Measurements from ENCODE around the gene SNX8. TPM values are rescaled to one million over a fixed set of nuclear protein-coding genes. Genes with fewer than 3 reads are reported as not detected.

The SNX8 gene
- total and polyA plus RNA-seq, 9 of the 15 experiments (the other 6 are each of a cell fraction or from before 2014, with no cell fraction given) = 2.7 to 51.6 (median 16.9) TPM

DNA sequence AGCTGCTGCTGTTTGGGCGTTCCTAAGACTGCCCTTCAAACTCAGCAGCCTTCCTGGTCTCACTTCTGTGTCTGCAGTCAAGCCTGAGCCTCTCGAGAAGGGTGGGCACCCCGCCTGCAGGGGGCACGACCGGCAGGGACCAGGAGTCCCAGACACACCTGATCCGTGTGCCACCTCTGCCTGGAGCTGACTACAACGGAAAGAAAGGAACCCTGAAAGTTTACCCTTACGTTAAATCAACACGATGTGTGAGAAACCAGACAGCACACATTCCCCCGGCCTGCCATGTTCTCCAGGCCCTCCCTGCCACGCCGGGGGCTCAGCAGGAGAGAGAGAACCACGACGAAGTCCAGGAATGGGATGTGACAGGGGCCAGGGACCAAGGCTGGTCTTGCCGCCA, 86.5 kb downstream of the SNX8 start:
- POLR2A ChIA-PET = no interaction called here
- peaks cover 3 to 12% of the 10 kb centered on the region in 2 experiments; a peak in 3 of 5 replicates for H3K4me1 ChIP-seq (replicated peaks in 1 of 2; ENCODE audit: control insufficient read depth in 2 of 2, insufficient read depth in 2 of 2, low read length in 2 of 2)
- intact Hi-C loops (cut with micrococcal nuclease) = no loop called here
- WGBS (ENCODE audit: insufficient coverage, low coverage, missing lambda C conversion rate) = 88% methylated on average over 14 of the region's 15 CpGs
- no peaks in the 10 kb centered on the region for H3K9me1 ChIP-seq (ENCODE audit: control insufficient read depth, insufficient read depth, low read length)
- no peak overlapping the region for H3K27ac ChIP-seq (ENCODE audit: extremely low read depth, low read depth, low read length)
- H3K79me2 ChIP-seq (ENCODE audit: control insufficient read depth, insufficient read depth, low read length) = peaks cover 39% of the 10 kb centered on the region
- H3K4me2 ChIP-seq (ENCODE audit: insufficient read depth, low read length) = no peak overlapping the region
- no peak overlapping the region for H2AFZ ChIP-seq (ENCODE audit: low read depth, low read length)
- TF ChIP-seq FOXP1 (CRISPR knock-in tag; IDR thresholded peaks at IDR 0.05) (no peak), NEUROD1 (IDR thresholded peaks at IDR 0.05; ENCODE audit: borderline replicate concordance, low read depth, low read length, partially characterized antibody) (no peak), XRCC4 (IDR thresholded peaks at IDR 0.05; ENCODE audit: extremely low read depth, insufficient read depth, insufficient read length) (no peak), TAF1 (IDR thresholded peaks at IDR 0.05; ENCODE audit: control insufficient read depth, extremely low read depth, insufficient read depth, low read length, severe bottlenecking) (no peak), SRF (CRISPR knock-in tag; IDR thresholded peaks at IDR 0.05) (no peak), ZNF668 (CRISPR knock-in tag; IDR thresholded peaks at IDR 0.05) (no peak), ZNF134 (CRISPR knock-in tag; conservative IDR thresholded peaks at IDR 0.05) (no peak)
- TF ChIP-seq, protein P1, sequence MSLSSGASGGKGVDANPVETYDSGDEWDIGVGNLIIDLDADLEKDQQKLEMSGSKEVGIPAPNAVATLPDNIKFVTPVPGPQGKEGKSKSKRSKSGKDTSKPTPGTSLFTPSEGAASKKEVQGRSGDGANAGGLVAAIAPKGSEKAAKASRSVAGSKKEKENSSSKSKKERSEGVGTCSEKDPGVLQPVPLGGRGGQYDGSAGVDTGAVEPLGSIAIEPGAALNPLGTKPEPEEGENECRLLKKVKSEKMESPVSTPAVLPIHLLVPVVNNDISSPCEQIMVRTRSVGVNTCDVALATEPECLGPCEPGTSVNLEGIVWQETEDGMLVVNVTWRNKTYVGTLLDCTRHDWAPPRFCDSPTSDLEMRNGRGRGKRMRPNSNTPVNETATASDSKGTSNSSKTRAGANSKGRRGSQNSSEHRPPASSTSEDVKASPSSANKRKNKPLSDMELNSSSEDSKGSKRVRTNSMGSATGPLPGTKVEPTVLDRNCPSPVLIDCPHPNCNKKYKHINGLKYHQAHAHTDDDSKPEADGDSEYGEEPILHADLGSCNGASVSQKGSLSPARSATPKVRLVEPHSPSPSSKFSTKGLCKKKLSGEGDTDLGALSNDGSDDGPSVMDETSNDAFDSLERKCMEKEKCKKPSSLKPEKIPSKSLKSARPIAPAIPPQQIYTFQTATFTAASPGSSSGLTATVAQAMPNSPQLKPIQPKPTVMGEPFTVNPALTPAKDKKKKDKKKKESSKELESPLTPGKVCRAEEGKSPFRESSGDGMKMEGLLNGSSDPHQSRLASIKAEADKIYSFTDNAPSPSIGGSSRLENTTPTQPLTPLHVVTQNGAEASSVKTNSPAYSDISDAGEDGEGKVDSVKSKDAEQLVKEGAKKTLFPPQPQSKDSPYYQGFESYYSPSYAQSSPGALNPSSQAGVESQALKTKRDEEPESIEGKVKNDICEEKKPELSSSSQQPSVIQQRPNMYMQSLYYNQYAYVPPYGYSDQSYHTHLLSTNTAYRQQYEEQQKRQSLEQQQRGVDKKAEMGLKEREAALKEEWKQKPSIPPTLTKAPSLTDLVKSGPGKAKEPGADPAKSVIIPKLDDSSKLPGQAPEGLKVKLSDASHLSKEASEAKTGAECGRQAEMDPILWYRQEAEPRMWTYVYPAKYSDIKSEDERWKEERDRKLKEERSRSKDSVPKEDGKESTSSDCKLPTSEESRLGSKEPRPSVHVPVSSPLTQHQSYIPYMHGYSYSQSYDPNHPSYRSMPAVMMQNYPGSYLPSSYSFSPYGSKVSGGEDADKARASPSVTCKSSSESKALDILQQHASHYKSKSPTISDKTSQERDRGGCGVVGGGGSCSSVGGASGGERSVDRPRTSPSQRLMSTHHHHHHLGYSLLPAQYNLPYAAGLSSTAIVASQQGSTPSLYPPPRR (CRISPR knock-in tag; IDR thresholded peaks at IDR 0.05; ENCODE audit: borderline replicate concordance) = no peak
- peaks cover 72% of the 10 kb centered on the region; the same call in 2 of the 3 replicates for H3K36me3 ChIP-seq (ENCODE audit: control insufficient read depth, insufficient read depth, low read length)
- H3K9ac ChIP-seq (ENCODE audit: insufficient read depth in 1 of 2, low read depth in 2 of 2, low read length in 2 of 2) = peak overlapping the region in 1 of 2 experiments; percentile 36; a peak in 2 of 4 replicates
- in situ Hi-C loops (cut with MboI) = no loop called here
- no peak overlapping the region for H3K4me3 ChIP-seq
- H3K27me3 ChIP-seq (ENCODE audit: control insufficient read depth in 2 of 2, insufficient read depth in 2 of 2, low read length in 2 of 2) = no peaks in the 10 kb centered on the region
- H3K9me3 ChIP-seq (replicated peaks; ENCODE audit: control insufficient read depth, insufficient read depth, low read depth, low read length) = no peaks in the 10 kb centered on the region
- DNase-seq (ENCODE audit: extremely low read depth in 1 of 4, low spot score in 3 of 4) (no peak), FAIRE-seq (no peak), ATAC-seq (no peak)
- no TSS peak for BruUV-seq (replicated peaks)
- peaks cover 2% of the 10 kb centered on the region; the same call in 1 of the 2 replicates for H4K20me1 ChIP-seq (replicated peaks; ENCODE audit: control insufficient read depth, insufficient read depth, low read length)
- CTCF ChIA-PET (ENCODE audit: low intra/inter-chr PET ratio) = no interaction called here

Data from K562 (cell line).